HepG2 (cell line): ENCODE results near the gene SNAI1. TPM values are rescaled to one million over a fixed set of nuclear protein-coding genes. Genes with fewer than 3 reads are reported as not detected.
A peak's percentile ranks its signal among the peaks of the same experiment; 100 is the strongest.

Source experiments
- ARID3A ChIP-seq: IDR thresholded peaks from 2 replicates; pipeline ENCODE4 v1.6.1; 2012; ENCODE audit warnings: low read depth, low read length, improper control_type of control experiment
- EEA1 ChIP-seq: sonication (generic); formaldehyde crosslinking; IDR thresholded peaks from 2 replicates; pipeline ENCODE4 v1.5.1; 2020; ENCODE audit warnings: mild to moderate bottlenecking, missing genetic modification reagents, borderline replicate concordance
- FOXA3 ChIP-seq: IDR thresholded peaks from 2 replicates; pipeline ENCODE4 v1.6.1; 2016; ENCODE audit warnings: missing genetic modification reagents, missing compliant biosample characterization
- GABPB1 ChIP-seq: IDR thresholded peaks from 2 replicates; pipeline ENCODE4 v1.6.1; 2016; ENCODE audit warnings: mild to moderate bottlenecking, missing genetic modification reagents, moderate library complexity, missing compliant biosample characterization
- KMT2B ChIP-seq: IDR thresholded peaks from 2 replicates; pipeline ENCODE4 v1.6.1; 2016; ENCODE audit warnings: missing genetic modification reagents, missing compliant biosample characterization
- MTA3 ChIP-seq: sonication (generic); formaldehyde crosslinking; IDR thresholded peaks from 2 replicates; pipeline ENCODE4 v1.4.0; 2020; ENCODE audit warnings: missing genetic modification reagents
- NR3C1 ChIP-seq: sonication (generic); formaldehyde crosslinking; IDR thresholded peaks from 2 replicates; pipeline ENCODE4 v1.4.0; 2020; ENCODE audit warnings: missing genetic modification reagents
- PCBP1 ChIP-seq: fragments of 200-400 bp; formaldehyde crosslinking; IDR thresholded peaks from 2 replicates; pipeline ENCODE4 v1.6.1; 2017; ENCODE audit warnings: mild to moderate bottlenecking, low read depth, low read length, borderline replicate concordance
- POGK ChIP-seq: sonication (generic); formaldehyde crosslinking; conservative IDR thresholded peaks from 2 replicates; pipeline ENCODE4 v1.8.0; 2022; ENCODE audit warnings: mild to moderate bottlenecking, moderate library complexity, missing genetic modification reagents
- PRDM15 ChIP-seq: sonication (generic); formaldehyde crosslinking; IDR thresholded peaks from 2 replicates; pipeline ENCODE4 v1.4.0; 2020; ENCODE audit warnings: missing genetic modification reagents
- SAP130 ChIP-seq: IDR thresholded peaks from 2 replicates; pipeline ENCODE4 v1.6.1; 2016; ENCODE audit warnings: low read depth
- SETDB1 ChIP-seq: sonication (generic); formaldehyde crosslinking; IDR thresholded peaks from 2 replicates; pipeline ENCODE4 v1.5.1; 2020; ENCODE audit warnings: missing genetic modification reagents, mild to moderate bottlenecking, borderline replicate concordance
- TMF1 ChIP-seq: sonication (generic); formaldehyde crosslinking; IDR thresholded peaks from 2 replicates; pipeline ENCODE4 v1.8.1; 2022; ENCODE audit warnings: low read depth, missing genetic modification reagents
- ZEB1 ChIP-seq: IDR thresholded peaks from 2 replicates; pipeline ENCODE4 v1.6.1; 2012; ENCODE audit warnings: mild to moderate bottlenecking, low read depth, inconsistent platforms; ENCODE audit not compliant: insufficient replicate concordance
- ZMYM2 ChIP-seq: sonication (generic); formaldehyde crosslinking; IDR thresholded peaks from 2 replicates; pipeline ENCODE4 v1.8.0; 2022; ENCODE audit warnings: mild to moderate bottlenecking, missing genetic modification reagents
- ZNF124 ChIP-seq: sonication (generic); formaldehyde crosslinking; IDR thresholded peaks from 2 replicates; pipeline ENCODE4 v1.4.0; 2020; ENCODE audit warnings: missing genetic modification reagents
- ZNF225 ChIP-seq: sonication (generic); formaldehyde crosslinking; IDR thresholded peaks from 2 replicates; pipeline ENCODE4 v1.4.0; 2020; ENCODE audit warnings: mild to moderate bottlenecking, missing genetic modification reagents
- ZNF317 ChIP-seq: sonication (generic); formaldehyde crosslinking; IDR thresholded peaks from 2 replicates; pipeline ENCODE4 v1.5.0; 2020; ENCODE audit warnings: mild to moderate bottlenecking, missing genetic modification reagents
- ZNF547 ChIP-seq: sonication (generic); formaldehyde crosslinking; IDR thresholded peaks from 2 replicates; pipeline ENCODE4 v1.5.1; 2020; ENCODE audit warnings: mild to moderate bottlenecking, missing genetic modification reagents
- ZNF550 ChIP-seq: sonication (generic); formaldehyde crosslinking; IDR thresholded peaks from 2 replicates; pipeline ENCODE4 v1.4.0; 2020; ENCODE audit warnings: mild to moderate bottlenecking, missing genetic modification reagents, borderline replicate concordance
- ZNF598 ChIP-seq: sonication (generic); formaldehyde crosslinking; IDR thresholded peaks from 2 replicates; pipeline ENCODE4 v1.5.1; 2020; ENCODE audit warnings: mild to moderate bottlenecking, missing genetic modification reagents, borderline replicate concordance
- ZNF766 ChIP-seq: sonication (generic); formaldehyde crosslinking; IDR thresholded peaks from 2 replicates; pipeline ENCODE4 v1.5.0; 2020; ENCODE audit warnings: missing genetic modification reagents, borderline replicate concordance
- polyA plus RNA-seq, 8 experiments: library from polyadenylated mRNA; depleted of rRNA in 3 of 8; stranded (reverse) in 7 of 8; unstranded in 1 of 8; fragments of >200 nt; fragmentation: Illumina TruSeq in 4 of 8; extraction: Trizol in 4 of 8; gene quantifications; 2 replicates each; pipeline versions ENCODE4 v1.2.1 to v1.2.3, GENCODE V29; 2011 to 2016; ENCODE audit warnings: low read depth in 4 of 8, missing spikeins in 1 of 8, mixed read lengths in 1 of 8; ENCODE audit not compliant: insufficient read depth in 1 of 8
- total RNA-seq, 5 experiments: library from RNA; depleted of rRNA; stranded (reverse); fragments of >200 nt; fragmentation: Illumina TruSeq; extraction: Trizol; gene quantifications; 2 replicates each; pipeline ENCODE4 v1.2.3, GENCODE V29; 2016; ENCODE audit warnings: low read depth in 1 of 5

SNAI1 gene
- total and polyA plus RNA-seq, 2 of the 13 experiments (the other 11 are each of a cell fraction or from before 2014, with no cell fraction given), result 1.3 to 1.4 TPM

- TF ChIP-seq GABPB1 (CRISPR knock-in tag) (0 out of 2 replicates have a peak, but pooled peaks have one; percentile 28), MTA3 (no peak), ZNF766 (CRISPR knock-in tag) (peak; percentile 61; the same call in 1 of the 2 replicates), POGK (CRISPR knock-in tag) (0 out of 2 replicates have a peak, but pooled peaks have one; percentile 48), SAP130 (CRISPR knock-in tag) (peak; percentile 73), ZNF317 (CRISPR knock-in tag) (peak; percentile 67), PRDM15 (CRISPR knock-in tag) (0 out of 2 replicates have a peak, but pooled peaks have one; percentile 27), TMF1 (no peak), ZNF598 (CRISPR knock-in tag) (peak; percentile 40; the same call in 1 of the 2 replicates), EEA1 (0 out of 2 replicates have a peak, but pooled peaks have one; percentile 36), ZNF124 (CRISPR knock-in tag) (peak; percentile 30; the same call in 1 of the 2 replicates), ZMYM2 (CRISPR knock-in tag) (peak; percentile 100), KMT2B (CRISPR knock-in tag) (0 out of 2 replicates have a peak, but pooled peaks have one; percentile 39), ZNF225 (CRISPR knock-in tag) (no peak), ZNF550 (CRISPR knock-in tag) (0 out of 2 replicates have a peak, but pooled peaks have one; percentile 36), SETDB1 (CRISPR knock-in tag) (0 out of 2 replicates have a peak, but pooled peaks have one; percentile 63), FOXA3 (CRISPR knock-in tag) (peak; percentile 68), ZEB1 (peak; percentile 92), ARID3A (peak; percentile 22; the same call in 1 of the 2 replicates), PCBP1 (no peak), ZNF547 (CRISPR knock-in tag) (0 out of 2 replicates have a peak, but pooled peaks have one; percentile 64), NR3C1 (CRISPR knock-in tag) (no peak)
Observed at GRCh38 chr20:49945701-49946477, 36.9 kb upstream of the SNAI1 start (continued).
